HCT116 (cell line): Measurements from ENCODE around the gene SNORC.
A peak's percentile ranks its signal among the peaks of the same experiment; 100 is the strongest.

Experiments
- JUND ChIP-seq: IDR thresholded peaks from 2 replicates; pipeline ENCODE4 v1.6.1; 2012
- POLR2A ChIP-seq: IDR thresholded peaks from 2 replicates; pipeline ENCODE4 v1.7.0; 2011; ENCODE audit warnings: borderline replicate concordance; ENCODE audit not compliant: insufficient read depth, insufficient read length; ENCODE audit errors: extremely low read depth
- POLR2AphosphoS5 ChIP-seq: IDR thresholded peaks from 2 replicates; pipeline ENCODE4 v1.6.1; 2011; ENCODE audit warnings: mild to moderate bottlenecking, low read depth, low read length, moderate library complexity
- RAD21 ChIP-seq: IDR thresholded peaks from 2 replicates; pipeline ENCODE4 v1.6.1; 2012; ENCODE audit warnings: low read depth, mild to moderate bottlenecking
- SIN3A ChIP-seq: IDR thresholded peaks from 2 replicates; pipeline ENCODE4 v1.6.1; 2012; ENCODE audit warnings: low read depth
- TF ChIP-seq, protein P1 (sequence below), 3 experiments: fragments of 200-600 bp in 1 of 3; sonication (generic) in 1 of 3; IDR thresholded peaks in 2 of 3; conservative IDR thresholded peaks in 1 of 3; 2 replicates each; pipeline ENCODE4 v1.5.1; 2012 to 2017; ENCODE audit warnings: low read depth in 2 of 3, low read length in 2 of 3, antibody characterized with exemption in 1 of 3, borderline replicate concordance in 1 of 3, control low read depth in 1 of 3, mild to moderate bottlenecking in 1 of 3, mixed read lengths in 1 of 3, mixed run types in 1 of 3, moderate library complexity in 1 of 3; ENCODE audit not compliant: insufficient read depth in 1 of 3
- TF ChIP-seq, protein P2 (sequence below): IDR thresholded peaks from 2 replicates; pipeline ENCODE4 v1.6.1; 2012; ENCODE audit warnings: low read depth
- TF ChIP-seq, protein P3 (sequence below): IDR thresholded peaks from 2 replicates; pipeline ENCODE4 v1.6.1; 2012

DNA sequence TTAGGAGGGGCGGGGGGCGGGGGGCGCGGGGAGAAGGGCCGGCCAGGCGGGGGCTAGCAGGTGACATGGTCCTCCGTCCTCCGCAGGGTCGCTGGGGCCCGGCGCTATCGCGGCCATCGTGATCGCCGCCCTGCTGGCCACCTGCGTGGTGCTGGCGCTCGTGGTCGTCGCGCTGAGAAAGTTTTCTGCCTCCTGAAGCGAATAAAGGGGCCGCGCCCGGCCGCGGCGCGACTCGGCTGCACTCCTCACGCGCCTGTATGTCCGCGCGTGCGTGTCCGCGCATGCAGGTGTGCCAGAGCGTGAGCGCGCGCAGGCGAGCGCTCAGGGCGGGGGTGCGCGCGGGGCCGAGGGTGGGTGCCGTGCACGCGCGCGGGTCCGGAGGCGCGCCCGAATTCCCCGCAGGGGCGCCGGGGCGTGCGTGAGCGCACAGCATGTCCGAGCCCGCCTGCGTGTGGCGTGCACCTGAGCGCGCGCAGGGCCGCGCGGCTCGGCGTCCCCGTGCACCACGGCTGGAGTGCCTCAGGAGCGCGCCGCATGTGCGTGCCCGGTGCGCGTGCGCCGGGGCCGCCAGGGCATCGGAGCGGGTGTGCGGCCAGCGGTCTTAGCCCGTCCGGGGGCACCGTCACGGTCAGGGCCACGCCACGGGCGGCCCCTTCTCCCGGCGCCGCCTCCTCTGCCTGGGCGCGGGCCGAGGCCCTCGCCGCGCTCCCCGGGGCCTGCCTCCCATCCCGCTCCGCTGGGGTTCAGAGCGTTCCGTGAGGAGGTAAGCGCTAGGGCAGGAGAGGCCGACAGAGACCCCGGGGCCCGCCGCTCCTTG, 6.3 kb downstream of the SNORC start:
- no peak for TF ChIP-seq JUND
- TF ChIP-seq, protein P1, sequence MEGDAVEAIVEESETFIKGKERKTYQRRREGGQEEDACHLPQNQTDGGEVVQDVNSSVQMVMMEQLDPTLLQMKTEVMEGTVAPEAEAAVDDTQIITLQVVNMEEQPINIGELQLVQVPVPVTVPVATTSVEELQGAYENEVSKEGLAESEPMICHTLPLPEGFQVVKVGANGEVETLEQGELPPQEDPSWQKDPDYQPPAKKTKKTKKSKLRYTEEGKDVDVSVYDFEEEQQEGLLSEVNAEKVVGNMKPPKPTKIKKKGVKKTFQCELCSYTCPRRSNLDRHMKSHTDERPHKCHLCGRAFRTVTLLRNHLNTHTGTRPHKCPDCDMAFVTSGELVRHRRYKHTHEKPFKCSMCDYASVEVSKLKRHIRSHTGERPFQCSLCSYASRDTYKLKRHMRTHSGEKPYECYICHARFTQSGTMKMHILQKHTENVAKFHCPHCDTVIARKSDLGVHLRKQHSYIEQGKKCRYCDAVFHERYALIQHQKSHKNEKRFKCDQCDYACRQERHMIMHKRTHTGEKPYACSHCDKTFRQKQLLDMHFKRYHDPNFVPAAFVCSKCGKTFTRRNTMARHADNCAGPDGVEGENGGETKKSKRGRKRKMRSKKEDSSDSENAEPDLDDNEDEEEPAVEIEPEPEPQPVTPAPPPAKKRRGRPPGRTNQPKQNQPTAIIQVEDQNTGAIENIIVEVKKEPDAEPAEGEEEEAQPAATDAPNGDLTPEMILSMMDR (IDR thresholded peaks at IDR 0.05 in 2 of 3, conservative IDR thresholded peaks at IDR 0.05 in 1 of 3; ENCODE audit: borderline replicate concordance in 1 of 3, insufficient read depth in 1 of 3, low read depth in 2 of 3, low read length in 2 of 3) = 0 out of 6 replicates have a peak, but pooled peaks of 1 of the 3 experiments have one; percentile 4
- no peak for TF ChIP-seq POLR2A
- TF ChIP-seq, protein P2, sequence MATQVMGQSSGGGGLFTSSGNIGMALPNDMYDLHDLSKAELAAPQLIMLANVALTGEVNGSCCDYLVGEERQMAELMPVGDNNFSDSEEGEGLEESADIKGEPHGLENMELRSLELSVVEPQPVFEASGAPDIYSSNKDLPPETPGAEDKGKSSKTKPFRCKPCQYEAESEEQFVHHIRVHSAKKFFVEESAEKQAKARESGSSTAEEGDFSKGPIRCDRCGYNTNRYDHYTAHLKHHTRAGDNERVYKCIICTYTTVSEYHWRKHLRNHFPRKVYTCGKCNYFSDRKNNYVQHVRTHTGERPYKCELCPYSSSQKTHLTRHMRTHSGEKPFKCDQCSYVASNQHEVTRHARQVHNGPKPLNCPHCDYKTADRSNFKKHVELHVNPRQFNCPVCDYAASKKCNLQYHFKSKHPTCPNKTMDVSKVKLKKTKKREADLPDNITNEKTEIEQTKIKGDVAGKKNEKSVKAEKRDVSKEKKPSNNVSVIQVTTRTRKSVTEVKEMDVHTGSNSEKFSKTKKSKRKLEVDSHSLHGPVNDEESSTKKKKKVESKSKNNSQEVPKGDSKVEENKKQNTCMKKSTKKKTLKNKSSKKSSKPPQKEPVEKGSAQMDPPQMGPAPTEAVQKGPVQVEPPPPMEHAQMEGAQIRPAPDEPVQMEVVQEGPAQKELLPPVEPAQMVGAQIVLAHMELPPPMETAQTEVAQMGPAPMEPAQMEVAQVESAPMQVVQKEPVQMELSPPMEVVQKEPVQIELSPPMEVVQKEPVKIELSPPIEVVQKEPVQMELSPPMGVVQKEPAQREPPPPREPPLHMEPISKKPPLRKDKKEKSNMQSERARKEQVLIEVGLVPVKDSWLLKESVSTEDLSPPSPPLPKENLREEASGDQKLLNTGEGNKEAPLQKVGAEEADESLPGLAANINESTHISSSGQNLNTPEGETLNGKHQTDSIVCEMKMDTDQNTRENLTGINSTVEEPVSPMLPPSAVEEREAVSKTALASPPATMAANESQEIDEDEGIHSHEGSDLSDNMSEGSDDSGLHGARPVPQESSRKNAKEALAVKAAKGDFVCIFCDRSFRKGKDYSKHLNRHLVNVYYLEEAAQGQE = no peak
- TF ChIP-seq SIN3A = no peak
- TF ChIP-seq POLR2AphosphoS5 = no peak
- TF ChIP-seq, protein P3, sequence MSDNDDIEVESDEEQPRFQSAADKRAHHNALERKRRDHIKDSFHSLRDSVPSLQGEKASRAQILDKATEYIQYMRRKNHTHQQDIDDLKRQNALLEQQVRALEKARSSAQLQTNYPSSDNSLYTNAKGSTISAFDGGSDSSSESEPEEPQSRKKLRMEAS = no peak
- TF ChIP-seq RAD21 = no peak
